ENCODE measurements around the gene MPZL3.

Gene MPZL3

GRCh38 chr11:118211006-118211405, 41.2 kb downstream of the MPZL3 start:
- H3K4me1 ChIP-seq (ENCODE audit: insufficient read depth, low read length) = peaks cover 46% of the 10 kb centered on the region
- WGBS = 19% methylated on average over 6 of the region's 6 CpGs
- no peak overlapping the region for H3K9ac ChIP-seq (ENCODE audit: low read depth, low read length)
- no peaks in the 10 kb centered on the region for H3K36me3 ChIP-seq (ENCODE audit: insufficient read depth, low read length)
- peak overlapping the region; percentile 53; the same call in 1 of the 2 replicates for H3K27ac ChIP-seq (ENCODE audit: low read depth, low read length)
- H3K4me3 ChIP-seq (ENCODE audit: low read length) = no peak overlapping the region
- H3K27me3 ChIP-seq (ENCODE audit: insufficient read depth, low read length) = no peaks in the 10 kb centered on the region
- no peaks in the 10 kb centered on the region for H3K9me3 ChIP-seq (ENCODE audit: insufficient read depth, low read depth, low read length)

- Histone ChIP-seq H3K27me3 (ENCODE audit: insufficient read depth, low read length) (no peaks in the 10 kb centered on the region), H3K4me1 (ENCODE audit: insufficient read depth, low read length) (peaks cover 46% of the 10 kb centered on the region), H3K27ac (ENCODE audit: low read depth, low read length) (peak overlapping the region; percentile 14; the same call in 1 of the 2 replicates), H3K36me3 (ENCODE audit: insufficient read depth, low read length) (no peaks in the 10 kb centered on the region), H3K4me3 (ENCODE audit: low read length) (no peak overlapping the region), H3K9me3 (ENCODE audit: insufficient read depth, low read depth, low read length) (no peaks in the 10 kb centered on the region), H3K9ac (ENCODE audit: low read depth, low read length) (no peak overlapping the region)
- 83% methylated on average over 7 of the region's 7 CpGs for WGBS
Measured at GRCh38 chr11:118210323-118210722, 41.8 kb downstream of the MPZL3 start.

- no peak overlapping the region for H3K9ac ChIP-seq (ENCODE audit: low read depth, low read length)
- no peaks in the 10 kb centered on the region for H3K36me3 ChIP-seq (ENCODE audit: insufficient read depth, low read length)
- peaks cover 42% of the 10 kb centered on the region for H3K4me1 ChIP-seq (ENCODE audit: insufficient read depth, low read length)
- H3K27me3 ChIP-seq (ENCODE audit: insufficient read depth, low read length) = no peaks in the 10 kb centered on the region
- WGBS = 86% methylated on average over 3 of the region's 3 CpGs
- no peaks in the 10 kb centered on the region for H3K9me3 ChIP-seq (ENCODE audit: insufficient read depth, low read depth, low read length)
- no peak overlapping the region for H3K27ac ChIP-seq (ENCODE audit: low read depth, low read length)
- no peak overlapping the region for H3K4me3 ChIP-seq (ENCODE audit: low read length)
Measured at GRCh38 chr11:118209033-118209432, 43.1 kb downstream of the MPZL3 start.

GRCh38 chr11:118207079-118207478, 45.1 kb downstream of the MPZL3 start:
- Histone ChIP-seq H3K9me3 (ENCODE audit: insufficient read depth, low read depth, low read length) (no peaks in the 10 kb centered on the region), H3K9ac (ENCODE audit: low read depth, low read length) (no peak overlapping the region), H3K4me1 (ENCODE audit: insufficient read depth, low read length) (peaks cover 24% of the 10 kb centered on the region), H3K27ac (ENCODE audit: low read depth, low read length) (no peak overlapping the region), H3K27me3 (ENCODE audit: insufficient read depth, low read length) (no peaks in the 10 kb centered on the region), H3K36me3 (ENCODE audit: insufficient read depth, low read length) (no peaks in the 10 kb centered on the region), H3K4me3 (ENCODE audit: low read length) (no peak overlapping the region)
- WGBS = 71% methylated on average over 1 of the region's 2 CpGs

GRCh38 chr11:118206391-118207031, 45.7 kb downstream of the MPZL3 start:
- WGBS = 59% methylated on average over 1 of the region's 1 CpG
- H3K9ac ChIP-seq (ENCODE audit: low read depth, low read length) = no peak overlapping the region
- H3K4me1 ChIP-seq (ENCODE audit: insufficient read depth, low read length) = peaks cover 18% of the 10 kb centered on the region
- peaks cover under 1% of the 10 kb centered on the region; the same call in 1 of the 2 replicates for H3K27me3 ChIP-seq (ENCODE audit: insufficient read depth, low read length)
- H3K36me3 ChIP-seq (ENCODE audit: insufficient read depth, low read length) = no peaks in the 10 kb centered on the region
- no peak overlapping the region for H3K4me3 ChIP-seq (ENCODE audit: low read length)
- no peaks in the 10 kb centered on the region for H3K9me3 ChIP-seq (ENCODE audit: insufficient read depth, low read depth, low read length)
- H3K27ac ChIP-seq (ENCODE audit: low read depth, low read length) = no peak overlapping the region

GRCh38 chr11:118205606-118206378, 46.4 kb downstream of the MPZL3 start:
- H3K9me3 ChIP-seq (ENCODE audit: insufficient read depth, low read depth, low read length) = no peaks in the 10 kb centered on the region
- H3K4me3 ChIP-seq (ENCODE audit: low read length) = no peak overlapping the region
- no peak overlapping the region for H3K27ac ChIP-seq (ENCODE audit: low read depth, low read length)
- peaks cover 13% of the 10 kb centered on the region for H3K4me1 ChIP-seq (ENCODE audit: insufficient read depth, low read length)
- H3K36me3 ChIP-seq (ENCODE audit: insufficient read depth, low read length) = no peaks in the 10 kb centered on the region
- 91% methylated on average over 9 of the region's 9 CpGs for WGBS
- no peak overlapping the region for H3K9ac ChIP-seq (ENCODE audit: low read depth, low read length)
- peaks cover 5% of the 10 kb centered on the region; the same call in 1 of the 2 replicates for H3K27me3 ChIP-seq (ENCODE audit: insufficient read depth, low read length)

- no peak overlapping the region for H3K27ac ChIP-seq (ENCODE audit: low read depth, low read length)
- H3K36me3 ChIP-seq (ENCODE audit: insufficient read depth, low read length) = no peaks in the 10 kb centered on the region
- 92% methylated on average over 7 of the region's 7 CpGs for WGBS
- no peaks in the 10 kb centered on the region for H3K9me3 ChIP-seq (ENCODE audit: insufficient read depth, low read depth, low read length)
- H3K9ac ChIP-seq (ENCODE audit: low read depth, low read length) = no peak overlapping the region
- H3K27me3 ChIP-seq (ENCODE audit: insufficient read depth, low read length) = peaks cover 5% of the 10 kb centered on the region; the same call in 1 of the 2 replicates
- H3K4me3 ChIP-seq (ENCODE audit: low read length) = no peak overlapping the region
- peaks cover 12% of the 10 kb centered on the region for H3K4me1 ChIP-seq (ENCODE audit: insufficient read depth, low read length)
Measured at GRCh38 chr11:118202599-118203422, 49.4 kb downstream of the MPZL3 start.

- no peak overlapping the region for H3K4me3 ChIP-seq (ENCODE audit: low read length)
- no peaks in the 10 kb centered on the region for H3K36me3 ChIP-seq (ENCODE audit: insufficient read depth, low read length)
- H3K4me1 ChIP-seq (ENCODE audit: insufficient read depth, low read length) = peaks cover 15% of the 10 kb centered on the region
- H3K27ac ChIP-seq (ENCODE audit: low read depth, low read length) = no peak overlapping the region
- no peak overlapping the region for H3K9ac ChIP-seq (ENCODE audit: low read depth, low read length)
- H3K9me3 ChIP-seq (ENCODE audit: insufficient read depth, low read depth, low read length) = no peaks in the 10 kb centered on the region
- WGBS = 90% methylated on average over 2 of the region's 2 CpGs
- peaks cover 5% of the 10 kb centered on the region; the same call in 1 of the 2 replicates for H3K27me3 ChIP-seq (ENCODE audit: insufficient read depth, low read length)
Measured at GRCh38 chr11:118201966-118202365, 50.2 kb downstream of the MPZL3 start.

- H3K36me3 ChIP-seq (ENCODE audit: insufficient read depth, low read length) = no peaks in the 10 kb centered on the region
- H3K4me1 ChIP-seq (ENCODE audit: insufficient read depth, low read length) = peaks cover 19% of the 10 kb centered on the region
- H3K27me3 ChIP-seq (ENCODE audit: insufficient read depth, low read length) = peaks cover 5% of the 10 kb centered on the region; the same call in 1 of the 2 replicates
- no peak overlapping the region for H3K27ac ChIP-seq (ENCODE audit: low read depth, low read length)
- 92% methylated on average over 9 of the region's 9 CpGs for WGBS
- H3K9ac ChIP-seq (ENCODE audit: low read depth, low read length) = no peak overlapping the region
- H3K4me3 ChIP-seq (ENCODE audit: low read length) = no peak overlapping the region
- H3K9me3 ChIP-seq (ENCODE audit: insufficient read depth, low read depth, low read length) = no peaks in the 10 kb centered on the region
Measured at GRCh38 chr11:118200901-118201680, 51.1 kb downstream of the MPZL3 start.

- WGBS = 90% methylated on average over 4 of the region's 5 CpGs
- Histone ChIP-seq H3K4me3 (ENCODE audit: low read length) (no peak overlapping the region), H3K9me3 (ENCODE audit: insufficient read depth, low read depth, low read length) (no peaks in the 10 kb centered on the region), H3K9ac (ENCODE audit: low read depth, low read length) (no peak overlapping the region), H3K27ac (ENCODE audit: low read depth, low read length) (no peak overlapping the region), H3K4me1 (ENCODE audit: insufficient read depth, low read length) (peaks cover 19% of the 10 kb centered on the region), H3K27me3 (ENCODE audit: insufficient read depth, low read length) (peaks cover 5% of the 10 kb centered on the region; the same call in 1 of the 2 replicates), H3K36me3 (ENCODE audit: insufficient read depth, low read length) (no peaks in the 10 kb centered on the region)
Measured at GRCh38 chr11:118200497-118200896, 51.7 kb downstream of the MPZL3 start.

All from HUES64 (cell line).